HEK293 (cell line): ENCODE data around the gene LRRC47.

ENCODE experiments used
- CTCF ChIA-PET: fragments of 350-600 bp; formaldehyde crosslinking; extraction: SDS; loops from one replicate; lab custom pipeline; 2021; ENCODE audit warnings: antibody characterized with exemption; lab: Yijun Ruan, JAX
- POLR2A ChIA-PET: fragments of 300-600 bp; formaldehyde crosslinking; extraction: SDS; loops from one replicate; lab custom pipeline; 2020; ENCODE audit warnings: antibody characterized with exemption, inconsistent platforms; lab: Yijun Ruan, JAX
- H3K27ac ChIP-seq: fragments of 200-500 bp; sonication (Bioruptor generic); 2 replicates; pipeline ENCODE4 v1.5.1; 2014; ENCODE audit warnings: low read depth, low read length, control low read depth, inconsistent platforms; ENCODE audit errors: extremely low read depth
- H3K36me3 ChIP-seq, 2 experiments: fragments of 200-500 bp in 1 of 2; sonication (Bioruptor generic) in 1 of 2; 1 replicate in 1 of 2; 2 replicates in 1 of 2; pipeline ENCODE4 v1.5.1; 2014 to 2017; ENCODE audit warnings: inconsistent platforms in 2 of 2, low read length in 2 of 2; ENCODE audit not compliant: control insufficient read depth in 2 of 2, insufficient read depth in 1 of 2
- H3K4me1 ChIP-seq: fragments of 200-500 bp; sonication (Bioruptor generic); 2 replicates; pipeline ENCODE4 v1.5.1; 2014; ENCODE audit warnings: mild to moderate bottlenecking, low read length, inconsistent platforms; ENCODE audit not compliant: control insufficient read depth, insufficient read depth
- H3K4me3 ChIP-seq: 2 replicates; pipeline ENCODE4 v1.5.1; 2011; ENCODE audit warnings: low read depth, mild to moderate bottlenecking, control low read depth, low read length, moderate library complexity
- H3K9me3 ChIP-seq: fragments of 200-500 bp; sonication (Bioruptor generic); 2 replicates; pipeline ENCODE4 v1.5.1; 2014; ENCODE audit warnings: low read depth, low read length, inconsistent platforms; ENCODE audit not compliant: control insufficient read depth, insufficient read depth
- CTCF ChIP-seq: fragments of 450-650 bp; formaldehyde crosslinking; IDR thresholded peaks from 2 replicates; pipeline ENCODE4 v1.5.1; 2016; ENCODE audit warnings: missing biosample characterization, missing genetic modification characterization
- EGR2 ChIP-seq: fragments of 450-650 bp; formaldehyde crosslinking; IDR thresholded peaks from 2 replicates; pipeline ENCODE4 v1.5.1; 2016; ENCODE audit warnings: low read depth, missing biosample characterization, missing genetic modification characterization
- HOXC10 ChIP-seq: sonication (generic); formaldehyde crosslinking; IDR thresholded peaks from 2 replicates; pipeline ENCODE4 v1.8.1; 2023; ENCODE audit warnings: mild to moderate bottlenecking, missing genetic modification reagents
- KLF17 ChIP-seq: fragments of 450-650 bp; formaldehyde crosslinking; IDR thresholded peaks from 2 replicates; pipeline ENCODE4 v1.5.1; 2016; ENCODE audit warnings: missing biosample characterization, missing genetic modification characterization
- RBAK ChIP-seq: fragments of 450-650 bp; formaldehyde crosslinking; IDR thresholded peaks from 2 replicates; pipeline ENCODE4 v1.5.1; 2016; ENCODE audit warnings: missing biosample characterization, missing genetic modification characterization
- YY2 ChIP-seq: fragments of 450-650 bp; formaldehyde crosslinking; IDR thresholded peaks from 2 replicates; pipeline ENCODE4 v1.5.1; 2016; ENCODE audit warnings: missing biosample characterization, missing genetic modification characterization
- ZNF140 ChIP-seq: fragments of 450-650 bp; formaldehyde crosslinking; IDR thresholded peaks from 2 replicates; pipeline ENCODE4 v1.5.1; 2016; ENCODE audit warnings: missing biosample characterization, missing genetic modification characterization
- ZNF221 ChIP-seq: fragments of 450-650 bp; formaldehyde crosslinking; IDR thresholded peaks from 2 replicates; pipeline ENCODE4 v1.5.1; 2017; ENCODE audit warnings: missing biosample characterization, missing genetic modification characterization, borderline replicate concordance
- ZNF324 ChIP-seq: fragments of 450-650 bp; formaldehyde crosslinking; IDR thresholded peaks from 2 replicates; pipeline ENCODE4 v1.5.1; 2016; ENCODE audit warnings: missing biosample characterization, missing genetic modification characterization
- ZNF433 ChIP-seq: fragments of 450-650 bp; formaldehyde crosslinking; IDR thresholded peaks from 2 replicates; pipeline ENCODE4 v1.5.1; 2016; ENCODE audit warnings: missing biosample characterization, missing genetic modification characterization, low read depth
- ZNF488 ChIP-seq: fragments of 450-650 bp; formaldehyde crosslinking; IDR thresholded peaks from 2 replicates; pipeline ENCODE4 v1.5.1; 2016; ENCODE audit warnings: missing biosample characterization, missing genetic modification characterization
- ZNF530 ChIP-seq: fragments of 450-650 bp; formaldehyde crosslinking; IDR thresholded peaks from 2 replicates; pipeline ENCODE4 v1.5.1; 2016; ENCODE audit warnings: low read depth, missing biosample characterization, missing genetic modification characterization
- ZNF548 ChIP-seq: fragments of 450-650 bp; formaldehyde crosslinking; IDR thresholded peaks from 2 replicates; pipeline ENCODE4 v1.5.1; 2016; ENCODE audit warnings: missing biosample characterization, missing genetic modification characterization
- ZNF558 ChIP-seq: fragments of 450-650 bp; formaldehyde crosslinking; IDR thresholded peaks from 2 replicates; pipeline ENCODE4 v1.5.1; 2016; ENCODE audit warnings: missing biosample characterization, missing genetic modification characterization
- ZNF585B ChIP-seq: fragments of 450-650 bp; formaldehyde crosslinking; IDR thresholded peaks from 2 replicates; pipeline ENCODE4 v1.5.1; 2016; ENCODE audit warnings: missing biosample characterization, missing genetic modification characterization
- ZNF701 ChIP-seq: fragments of 450-650 bp; formaldehyde crosslinking; IDR thresholded peaks from 2 replicates; pipeline ENCODE4 v1.5.1; 2016; ENCODE audit warnings: missing biosample characterization, missing genetic modification characterization
- ZNF76 ChIP-seq: fragments of 450-650 bp; formaldehyde crosslinking; IDR thresholded peaks from 2 replicates; pipeline ENCODE4; 2016; ENCODE audit warnings: low read depth, missing biosample characterization, missing genetic modification characterization, borderline replicate concordance
- ZSCAN30 ChIP-seq: fragments of 450-650 bp; IDR thresholded peaks from 2 replicates; pipeline ENCODE4 v1.5.1; 2018; ENCODE audit warnings: missing biosample characterization, mild to moderate bottlenecking, missing genetic modification characterization, moderate library complexity
- TF ChIP-seq, protein P1 (sequence below): fragments of 450-650 bp; formaldehyde crosslinking; IDR thresholded peaks from 2 replicates; pipeline ENCODE4 v1.5.1; 2016; ENCODE audit warnings: missing biosample characterization, missing genetic modification characterization
- TF ChIP-seq, protein P2 (sequence below): fragments of 450-650 bp; formaldehyde crosslinking; IDR thresholded peaks from 2 replicates; pipeline ENCODE4 v1.5.1; 2016; ENCODE audit warnings: missing biosample characterization, missing genetic modification characterization
- TF ChIP-seq, protein P3 (sequence below): fragments of 450-650 bp; formaldehyde crosslinking; IDR thresholded peaks from 2 replicates; pipeline ENCODE4 v1.5.1; 2016; ENCODE audit warnings: missing biosample characterization, missing genetic modification characterization

The LRRC47 gene

GRCh38 chr1:3809680-3810079, 13.4 kb upstream of the LRRC47 start (continued):
- TF ChIP-seq, protein P1, sequence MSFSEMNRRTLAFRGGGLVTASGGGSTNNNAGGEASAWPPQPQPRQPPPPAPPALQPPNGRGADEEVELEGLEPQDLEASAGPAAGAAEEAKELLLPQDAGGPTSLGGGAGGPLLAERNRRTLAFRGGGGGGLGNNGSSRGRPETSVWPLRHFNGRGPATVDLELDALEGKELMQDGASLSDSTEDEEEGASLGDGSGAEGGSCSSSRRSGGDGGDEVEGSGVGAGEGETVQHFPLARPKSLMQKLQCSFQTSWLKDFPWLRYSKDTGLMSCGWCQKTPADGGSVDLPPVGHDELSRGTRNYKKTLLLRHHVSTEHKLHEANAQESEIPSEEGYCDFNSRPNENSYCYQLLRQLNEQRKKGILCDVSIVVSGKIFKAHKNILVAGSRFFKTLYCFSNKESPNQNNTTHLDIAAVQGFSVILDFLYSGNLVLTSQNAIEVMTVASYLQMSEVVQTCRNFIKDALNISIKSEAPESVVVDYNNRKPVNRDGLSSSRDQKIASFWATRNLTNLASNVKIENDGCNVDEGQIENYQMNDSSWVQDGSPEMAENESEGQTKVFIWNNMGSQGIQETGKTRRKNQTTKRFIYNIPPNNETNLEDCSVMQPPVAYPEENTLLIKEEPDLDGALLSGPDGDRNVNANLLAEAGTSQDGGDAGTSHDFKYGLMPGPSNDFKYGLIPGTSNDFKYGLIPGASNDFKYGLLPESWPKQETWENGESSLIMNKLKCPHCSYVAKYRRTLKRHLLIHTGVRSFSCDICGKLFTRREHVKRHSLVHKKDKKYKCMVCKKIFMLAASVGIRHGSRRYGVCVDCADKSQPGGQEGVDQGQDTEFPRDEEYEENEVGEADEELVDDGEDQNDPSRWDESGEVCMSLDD (tag by site-specific recombination), result no peak
- no peak for TF ChIP-seq KLF17 (tag by site-specific recombination)
- TF ChIP-seq ZNF701 (tag by site-specific recombination), result no peak
- TF ChIP-seq, protein P2, sequence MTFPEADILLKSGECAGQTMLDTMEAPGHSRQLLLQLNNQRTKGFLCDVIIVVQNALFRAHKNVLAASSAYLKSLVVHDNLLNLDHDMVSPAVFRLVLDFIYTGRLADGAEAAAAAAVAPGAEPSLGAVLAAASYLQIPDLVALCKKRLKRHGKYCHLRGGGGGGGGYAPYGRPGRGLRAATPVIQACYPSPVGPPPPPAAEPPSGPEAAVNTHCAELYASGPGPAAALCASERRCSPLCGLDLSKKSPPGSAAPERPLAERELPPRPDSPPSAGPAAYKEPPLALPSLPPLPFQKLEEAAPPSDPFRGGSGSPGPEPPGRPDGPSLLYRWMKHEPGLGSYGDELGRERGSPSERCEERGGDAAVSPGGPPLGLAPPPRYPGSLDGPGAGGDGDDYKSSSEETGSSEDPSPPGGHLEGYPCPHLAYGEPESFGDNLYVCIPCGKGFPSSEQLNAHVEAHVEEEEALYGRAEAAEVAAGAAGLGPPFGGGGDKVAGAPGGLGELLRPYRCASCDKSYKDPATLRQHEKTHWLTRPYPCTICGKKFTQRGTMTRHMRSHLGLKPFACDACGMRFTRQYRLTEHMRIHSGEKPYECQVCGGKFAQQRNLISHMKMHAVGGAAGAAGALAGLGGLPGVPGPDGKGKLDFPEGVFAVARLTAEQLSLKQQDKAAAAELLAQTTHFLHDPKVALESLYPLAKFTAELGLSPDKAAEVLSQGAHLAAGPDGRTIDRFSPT (tag by site-specific recombination), result no peak
- TF ChIP-seq, all 188 proteins: peak for 0

DNA sequence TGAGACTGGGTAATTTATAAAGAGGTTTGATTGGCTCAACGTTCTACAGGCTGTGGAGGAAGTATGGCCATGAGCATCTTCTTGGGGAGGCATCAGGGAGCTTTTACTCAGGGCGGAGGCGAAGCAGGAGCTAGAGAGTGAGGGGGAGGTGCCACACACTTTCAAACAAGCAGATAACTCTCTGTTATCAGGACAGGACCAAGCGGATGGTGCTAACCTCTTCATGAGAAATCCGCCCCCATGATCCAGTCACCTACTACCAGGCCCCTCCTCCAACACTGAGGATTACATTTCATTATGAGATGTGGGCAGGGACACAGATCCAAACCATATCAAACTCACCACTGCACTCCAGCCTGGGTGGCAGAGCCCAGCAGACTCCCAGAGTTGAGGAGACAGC, 11.5 kb upstream of the LRRC47 start:
- Histone ChIP-seq H3K27ac (no peak overlapping the region), H3K36me3 (no peaks in the 10 kb centered on the region), H3K4me1 (no peaks in the 10 kb centered on the region; the same call in 1 of the 2 replicates), H3K4me3 (no peak overlapping the region), H3K9me3 (no peaks in the 10 kb centered on the region)
- TF ChIP-seq HOXC10 (CRISPR knock-in tag) (no peak), ZNF530 (tag by site-specific recombination) (no peak), YY2 (no peak), EGR2 (tag by site-specific recombination) (peak; percentile 59), ZNF558 (tag by site-specific recombination) (no peak), ZNF324 (tag by site-specific recombination) (no peak)
- ChIA-PET POLR2A (no interaction called here), CTCF (no interaction called here)

DNA sequence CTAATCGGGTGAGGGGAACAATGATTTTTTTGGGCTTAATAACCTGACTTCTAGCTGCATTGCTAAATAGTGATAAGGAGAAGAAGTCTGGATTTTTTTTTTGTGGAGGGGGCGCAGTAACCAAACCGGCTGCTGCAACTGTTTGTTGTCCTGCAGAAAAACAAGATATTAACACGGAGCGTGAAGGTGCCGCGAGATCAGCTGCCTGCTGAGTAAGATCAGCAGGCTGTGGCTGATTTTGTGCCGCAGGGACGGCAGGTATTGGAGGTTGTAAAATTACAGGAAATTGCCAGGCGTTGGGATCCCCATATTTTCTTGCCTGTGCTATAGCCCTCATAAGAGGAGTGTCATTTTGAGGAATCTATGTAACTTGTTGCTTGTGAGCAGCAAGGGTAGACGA, 8.7 kb upstream of the LRRC47 start:
- H3K36me3 ChIP-seq, result no peaks in the 10 kb centered on the region
- no peaks in the 10 kb centered on the region for H3K9me3 ChIP-seq
- TF ChIP-seq RBAK (no peak), ZNF585B (no peak), ZNF488 (tag by site-specific recombination) (no peak), ZNF140 (tag by site-specific recombination) (no peak), ZNF433 (tag by site-specific recombination) (no peak), ZSCAN30 (no peak), ZNF76 (tag by site-specific recombination) (no peak), CTCF (tag by site-specific recombination) (no peak), ZNF548 (tag by site-specific recombination) (no peak), ZNF221 (tag by site-specific recombination) (no peak)
- TF ChIP-seq, protein P3, sequence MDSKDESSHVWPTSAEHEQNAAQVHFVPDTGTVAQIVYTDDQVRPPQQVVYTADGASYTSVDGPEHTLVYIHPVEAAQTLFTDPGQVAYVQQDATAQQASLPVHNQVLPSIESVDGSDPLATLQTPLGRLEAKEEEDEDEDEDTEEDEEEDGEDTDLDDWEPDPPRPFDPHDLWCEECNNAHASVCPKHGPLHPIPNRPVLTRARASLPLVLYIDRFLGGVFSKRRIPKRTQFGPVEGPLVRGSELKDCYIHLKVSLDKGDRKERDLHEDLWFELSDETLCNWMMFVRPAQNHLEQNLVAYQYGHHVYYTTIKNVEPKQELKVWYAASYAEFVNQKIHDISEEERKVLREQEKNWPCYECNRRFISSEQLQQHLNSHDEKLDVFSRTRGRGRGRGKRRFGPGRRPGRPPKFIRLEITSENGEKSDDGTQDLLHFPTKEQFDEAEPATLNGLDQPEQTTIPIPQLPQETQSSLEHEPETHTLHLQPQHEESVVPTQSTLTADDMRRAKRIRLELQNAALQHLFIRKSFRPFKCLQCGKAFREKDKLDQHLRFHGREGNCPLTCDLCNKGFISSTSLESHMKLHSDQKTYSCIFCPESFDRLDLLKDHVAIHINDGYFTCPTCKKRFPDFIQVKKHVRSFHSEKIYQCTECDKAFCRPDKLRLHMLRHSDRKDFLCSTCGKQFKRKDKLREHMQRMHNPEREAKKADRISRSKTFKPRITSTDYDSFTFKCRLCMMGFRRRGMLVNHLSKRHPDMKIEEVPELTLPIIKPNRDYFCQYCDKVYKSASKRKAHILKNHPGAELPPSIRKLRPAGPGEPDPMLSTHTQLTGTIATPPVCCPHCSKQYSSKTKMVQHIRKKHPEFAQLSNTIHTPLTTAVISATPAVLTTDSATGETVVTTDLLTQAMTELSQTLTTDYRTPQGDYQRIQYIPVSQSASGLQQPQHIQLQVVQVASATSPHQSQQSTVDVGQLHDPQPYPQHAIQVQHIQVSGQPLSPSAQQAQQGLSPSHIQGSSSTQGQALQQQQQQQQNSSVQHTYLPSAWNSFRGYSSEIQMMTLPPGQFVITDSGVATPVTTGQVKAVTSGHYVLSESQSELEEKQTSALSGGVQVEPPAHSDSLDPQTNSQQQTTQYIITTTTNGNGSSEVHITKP (tag by site-specific recombination), result no peak
- H3K4me3 ChIP-seq, result no peak overlapping the region
- ChIA-PET POLR2A (no interaction called here), CTCF (interaction anchor here (1.0 kb wide), 1 partner anchor 352 kb away, joined by 3 read pairs; no protein-coding TSS in a partner anchor)
- H3K4me1 ChIP-seq, result no peaks in the 10 kb centered on the region
- no peak overlapping the region for H3K27ac ChIP-seq
